ENCODE measurements around the gene XRCC3. TPM values are rescaled to one million over a fixed set of nuclear protein-coding genes. Genes with fewer than 3 reads are reported as not detected.
A peak's percentile ranks its signal among the peaks of the same experiment; 100 is the strongest.
"Not testable (repeated sequence)": the region's sequence is repeated elsewhere in the genome, so short reads cannot be mapped to it uniquely, and the experiment has no call there.

Gene XRCC3
- total RNA-seq, 2 donors from 2014 or later, result 36.4 to 62.4 TPM

- no peaks in the 10 kb centered on the region for H3K9me3 Mint-ChIP-seq
- no peaks in the 10 kb centered on the region for H3K27me3 Mint-ChIP-seq
- H3K4me1 Mint-ChIP-seq, result peaks cover 6% of the 10 kb centered on the region
- no peak overlapping the region for H3K27ac Mint-ChIP-seq
- H3K36me3 Mint-ChIP-seq (ENCODE audit: low read depth), result peaks cover 58% of the 10 kb centered on the region
- no peak for ATAC-seq (replicated peaks)
- no peak overlapping the region for H3K4me3 Mint-ChIP-seq
Observed at GRCh38 chr14:103699901-103700752, 15.1 kb downstream of the XRCC3 start.

GRCh38 chr14:103699261-103699661 is 16.0 kb downstream of the XRCC3 start:
- H3K4me1 Mint-ChIP-seq, result peaks cover 6% of the 10 kb centered on the region
- H3K27me3 Mint-ChIP-seq, result no peaks in the 10 kb centered on the region
- no peak overlapping the region for H3K27ac Mint-ChIP-seq
- peaks cover 56% of the 10 kb centered on the region for H3K36me3 Mint-ChIP-seq (ENCODE audit: low read depth)
- H3K9me3 Mint-ChIP-seq, result no peaks in the 10 kb centered on the region
- ATAC-seq (replicated peaks), result no peak
- H3K4me3 Mint-ChIP-seq, result no peak overlapping the region

GRCh38 chr14:103698380-103699260 is 16.6 kb downstream of the XRCC3 start:
- Mint-ChIP-seq H3K9me3 (no peaks in the 10 kb centered on the region), H3K27me3 (no peaks in the 10 kb centered on the region), H3K27ac (no peak overlapping the region), H3K4me1 (peaks cover 2% of the 10 kb centered on the region), H3K36me3 (ENCODE audit: low read depth) (peaks cover 57% of the 10 kb centered on the region), H3K4me3 (no peak overlapping the region)
- ATAC-seq (replicated peaks), result no peak

- Mint-ChIP-seq H3K4me3 (no peak overlapping the region), H3K27ac (no peak overlapping the region), H3K36me3 (ENCODE audit: low read depth) (peaks cover 58% of the 10 kb centered on the region), H3K27me3 (no peaks in the 10 kb centered on the region), H3K4me1 (no peaks in the 10 kb centered on the region), H3K9me3 (no peaks in the 10 kb centered on the region)
- ATAC-seq (replicated peaks), result no peak
Observed at GRCh38 chr14:103697603-103698379, 17.5 kb downstream of the XRCC3 start.

GRCh38 chr14:103697206-103697602 is 18.0 kb downstream of the XRCC3 start:
- no peak overlapping the region for H3K4me3 Mint-ChIP-seq
- no peaks in the 10 kb centered on the region for H3K4me1 Mint-ChIP-seq
- H3K27ac Mint-ChIP-seq, result no peak overlapping the region
- no peaks in the 10 kb centered on the region for H3K9me3 Mint-ChIP-seq
- H3K36me3 Mint-ChIP-seq (ENCODE audit: low read depth), result peaks cover 57% of the 10 kb centered on the region
- ATAC-seq (replicated peaks), result no peak
- no peaks in the 10 kb centered on the region for H3K27me3 Mint-ChIP-seq

- Mint-ChIP-seq H3K27ac (peak overlapping the region; percentile 25), H3K4me3 (no peak overlapping the region), H3K4me1 (no peaks in the 10 kb centered on the region), H3K27me3 (no peaks in the 10 kb centered on the region), H3K9me3 (no peaks in the 10 kb centered on the region), H3K36me3 (ENCODE audit: low read depth) (peaks cover 60% of the 10 kb centered on the region)
- ATAC-seq (replicated peaks), result no peak
Observed at GRCh38 chr14:103696466-103697071, 18.7 kb downstream of the XRCC3 start.

- no peaks in the 10 kb centered on the region for H3K9me3 Mint-ChIP-seq
Observed at GRCh38 chr14:103696070-103696402, 19.2 kb downstream of the XRCC3 start.

GRCh38 chr14:103695296-103696069 is 19.8 kb downstream of the XRCC3 start:
- Mint-ChIP-seq H3K4me3 (no peak overlapping the region), H3K4me1 (no peaks in the 10 kb centered on the region), H3K27me3 (no peaks in the 10 kb centered on the region), H3K9me3 (no peaks in the 10 kb centered on the region), H3K27ac (peak overlapping the region; percentile 47), H3K36me3 (ENCODE audit: low read depth) (peaks cover 63% of the 10 kb centered on the region)
- no peak for ATAC-seq (replicated peaks)

More at GRCh38 chr14:103696070-103696402, 19.2 kb downstream of the XRCC3 start:
- H3K4me1 Mint-ChIP-seq, result no peaks in the 10 kb centered on the region
- no peak for ATAC-seq (replicated peaks)
- no peak overlapping the region for H3K4me3 Mint-ChIP-seq
- H3K36me3 Mint-ChIP-seq (ENCODE audit: low read depth), result peaks cover 62% of the 10 kb centered on the region
- no peaks in the 10 kb centered on the region for H3K27me3 Mint-ChIP-seq
- peak overlapping the region; percentile 25 for H3K27ac Mint-ChIP-seq

- Mint-ChIP-seq H3K9me3 (no peaks in the 10 kb centered on the region), H3K36me3 (ENCODE audit: low read depth) (peaks cover 67% of the 10 kb centered on the region), H3K4me1 (no peaks in the 10 kb centered on the region), H3K4me3 (no peak overlapping the region), H3K27ac (no peak overlapping the region), H3K27me3 (no peaks in the 10 kb centered on the region)
- no peak for ATAC-seq (replicated peaks)
Observed at GRCh38 chr14:103694572-103695026, 20.7 kb downstream of the XRCC3 start.

- Mint-ChIP-seq H3K27ac (no peak overlapping the region), H3K36me3 (ENCODE audit: low read depth) (peaks cover 70% of the 10 kb centered on the region), H3K9me3 (no peaks in the 10 kb centered on the region), H3K4me1 (no peaks in the 10 kb centered on the region), H3K4me3 (no peak overlapping the region), H3K27me3 (no peaks in the 10 kb centered on the region)
- ATAC-seq (replicated peaks), result no peak
Observed at GRCh38 chr14:103693515-103693914, 21.7 kb downstream of the XRCC3 start.

GRCh38 chr14:103692871-103693270 is 22.4 kb downstream of the XRCC3 start:
- Mint-ChIP-seq H3K4me3 (no peak overlapping the region), H3K4me1 (no peaks in the 10 kb centered on the region), H3K27me3 (no peaks in the 10 kb centered on the region), H3K36me3 (ENCODE audit: low read depth) (peaks cover 72% of the 10 kb centered on the region), H3K27ac (no peak overlapping the region), H3K9me3 (no peaks in the 10 kb centered on the region)
- ATAC-seq (replicated peaks), result no peak

- Mint-ChIP-seq H3K27me3 (no peaks in the 10 kb centered on the region), H3K27ac (no peak overlapping the region), H3K4me3 (no peak overlapping the region), H3K9me3 (no peaks in the 10 kb centered on the region), H3K4me1 (no peaks in the 10 kb centered on the region), H3K36me3 (ENCODE audit: low read depth) (peaks cover 71% of the 10 kb centered on the region)
- ATAC-seq (replicated peaks), result no peak
Observed at GRCh38 chr14:103692159-103692558, 23.1 kb downstream of the XRCC3 start.

GRCh38 chr14:103691655-103692054 is 23.6 kb downstream of the XRCC3 start:
- not testable (repeated sequence) for H3K27ac Mint-ChIP-seq; H3K4me1 Mint-ChIP-seq; H3K27me3 Mint-ChIP-seq; ATAC-seq (replicated peaks); H3K9me3 Mint-ChIP-seq; H3K4me3 Mint-ChIP-seq
- H3K36me3 Mint-ChIP-seq (ENCODE audit: low read depth), result peaks cover 73% of the 10 kb centered on the region
